Measurements from ENCODE around the gene GALNT16. TPM values are rescaled to one million over a fixed set of nuclear protein-coding genes. Genes with fewer than 3 reads are reported as not detected.

The GALNT16 gene
- total RNA-seq, 1 donor from 2014 or later, result 3.5 TPM

DNA sequence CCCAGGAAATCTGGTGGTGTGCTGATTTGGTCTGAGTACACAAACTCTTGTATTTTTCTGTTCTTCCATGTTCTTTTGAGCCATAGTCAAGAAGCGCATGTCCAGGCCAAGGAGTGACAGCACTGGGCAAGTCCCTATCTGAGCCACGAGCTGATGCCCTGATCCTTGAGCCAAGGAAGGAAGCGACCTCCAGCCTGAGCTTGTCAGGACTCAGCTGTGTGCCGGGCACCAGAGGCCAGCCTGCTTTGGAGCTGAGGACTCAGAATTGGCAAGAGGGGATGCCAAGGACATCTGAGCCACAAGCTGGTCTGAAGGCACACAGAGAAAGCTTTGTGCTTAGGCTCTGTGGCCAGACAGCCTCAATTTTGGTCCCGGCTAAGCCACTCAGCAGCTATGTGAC, 52.6 kb downstream of the GALNT16 start:
- peaks cover 9% of the 10 kb centered on the region for H3F3A ChIP-seq (ENCODE audit: low read depth)
- TF ChIP-seq EZH2 (IDR thresholded peaks at IDR 0.05) (no peak), CTCF (IDR thresholded peaks at IDR 0.05) (no peak), EZH2phosphoT487 (IDR thresholded peaks at IDR 0.05) (no peak)
- no peaks in the 10 kb centered on the region for H4K20me1 ChIP-seq (ENCODE audit: low read depth)
- H3K4me3 ChIP-seq, result no peak overlapping the region
- peaks cover 4% of the 10 kb centered on the region for H3K27me3 Mint-ChIP-seq (ENCODE audit: insufficient read depth, low read depth)
- H3K27ac Mint-ChIP-seq, result no peak overlapping the region
- H3K36me3 Mint-ChIP-seq, result peaks cover 6% of the 10 kb centered on the region
- H2AFZ ChIP-seq (replicated peaks), result no peak overlapping the region
- H3K36me3 ChIP-seq, result no peaks in the 10 kb centered on the region
- no peaks in the 10 kb centered on the region for H3K9me3 Mint-ChIP-seq
- no peak overlapping the region for H3K4me2 ChIP-seq
- H3K9ac ChIP-seq, result no peak overlapping the region
- no peak overlapping the region for H3K27ac ChIP-seq
- H3K27me3 ChIP-seq, result no peaks in the 10 kb centered on the region
- peaks cover 10% of the 10 kb centered on the region for H3K4me1 ChIP-seq
- peaks cover 24% of the 10 kb centered on the region for H3K4me1 Mint-ChIP-seq
- H3K79me2 ChIP-seq (ENCODE audit: low read depth), result no peaks in the 10 kb centered on the region
- DNase-seq (ENCODE audit: low spot score), result no peak
- H3K4me3 Mint-ChIP-seq, result no peak overlapping the region
- H3K9me3 ChIP-seq (ENCODE audit: low read depth), result no peaks in the 10 kb centered on the region

DNA sequence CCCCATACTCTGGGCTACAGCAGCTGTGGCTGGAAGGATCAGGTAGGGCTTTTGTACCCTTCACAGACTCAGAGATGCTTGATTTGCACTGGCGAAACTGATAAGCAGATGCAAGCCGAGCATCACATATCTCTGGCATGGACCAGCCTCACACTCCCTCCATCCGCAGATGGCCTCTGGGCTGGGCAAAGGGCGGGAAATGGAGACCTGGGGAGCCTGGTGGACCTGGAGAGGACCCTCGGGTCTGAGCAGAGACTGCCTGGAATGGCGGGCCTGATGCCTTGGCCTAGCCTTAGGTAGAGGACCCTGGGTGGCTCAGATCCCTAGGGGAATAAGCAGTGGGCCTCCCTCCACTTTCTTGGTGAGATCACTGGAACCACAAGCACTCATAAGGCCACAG, 53.2 kb downstream of the GALNT16 start:
- TF ChIP-seq EZH2 (IDR thresholded peaks at IDR 0.05) (no peak), EZH2phosphoT487 (IDR thresholded peaks at IDR 0.05) (no peak), CTCF (IDR thresholded peaks at IDR 0.05) (no peak)
- H3K9ac ChIP-seq, result no peak overlapping the region
- Mint-ChIP-seq H3K4me1 (peaks cover 24% of the 10 kb centered on the region), H3K4me3 (no peak overlapping the region), H3K27ac (peak overlapping the region; percentile 74), H3K27me3 (ENCODE audit: insufficient read depth, low read depth) (peaks cover 4% of the 10 kb centered on the region), H3K9me3 (no peaks in the 10 kb centered on the region), H3K36me3 (peaks cover 6% of the 10 kb centered on the region)
- H4K20me1 ChIP-seq (ENCODE audit: low read depth), result no peaks in the 10 kb centered on the region
- H3K36me3 ChIP-seq, result no peaks in the 10 kb centered on the region
- no peak overlapping the region for H3K27ac ChIP-seq
- DNase-seq (ENCODE audit: low spot score), result no peak
- H3K27me3 ChIP-seq, result no peaks in the 10 kb centered on the region
- H3K4me3 ChIP-seq, result no peak overlapping the region
- no peaks in the 10 kb centered on the region for H3K79me2 ChIP-seq (ENCODE audit: low read depth)
- no peak overlapping the region for H2AFZ ChIP-seq (replicated peaks)
- H3K9me3 ChIP-seq (ENCODE audit: low read depth), result no peaks in the 10 kb centered on the region
- H3F3A ChIP-seq (ENCODE audit: low read depth), result peaks cover 9% of the 10 kb centered on the region
- no peak overlapping the region for H3K4me2 ChIP-seq
- H3K4me1 ChIP-seq, result peaks cover 10% of the 10 kb centered on the region

DNA sequence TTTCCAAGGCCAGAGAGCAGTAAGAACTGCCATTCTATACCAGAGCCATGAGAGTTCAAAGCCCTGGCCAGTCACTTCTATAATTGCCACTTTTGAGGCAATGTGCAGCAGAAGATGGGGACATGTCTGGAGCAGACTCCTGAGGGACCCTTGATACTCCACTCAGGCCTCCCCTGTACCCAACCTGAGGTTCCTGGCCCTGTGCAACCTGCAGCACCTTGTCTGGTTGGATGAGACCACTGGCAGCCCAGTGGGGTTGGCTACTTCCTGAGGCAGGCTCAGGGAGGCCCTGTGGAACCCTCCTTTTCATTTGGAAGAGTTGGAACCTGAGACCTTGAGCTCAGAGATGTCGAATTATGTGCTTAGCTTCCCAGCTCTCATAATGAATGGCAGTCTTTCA, 54.4 kb downstream of the GALNT16 start:
- Histone ChIP-seq H3K79me2 (ENCODE audit: low read depth) (no peaks in the 10 kb centered on the region), H3K9ac (no peak overlapping the region), H4K20me1 (ENCODE audit: low read depth) (no peaks in the 10 kb centered on the region), H3K4me2 (no peak overlapping the region), H3K27me3 (no peaks in the 10 kb centered on the region), H3K36me3 (no peaks in the 10 kb centered on the region), H3K27ac (no peak overlapping the region), H3K4me1 (peaks cover 10% of the 10 kb centered on the region), H3F3A (ENCODE audit: low read depth) (peaks cover 9% of the 10 kb centered on the region), H2AFZ (replicated peaks) (no peak overlapping the region), H3K4me3 (no peak overlapping the region), H3K9me3 (ENCODE audit: low read depth) (no peaks in the 10 kb centered on the region)
- no peak overlapping the region for H3K27ac Mint-ChIP-seq
- no peaks in the 10 kb centered on the region for H3K9me3 Mint-ChIP-seq
- peaks cover 6% of the 10 kb centered on the region for H3K36me3 Mint-ChIP-seq
- peaks cover 24% of the 10 kb centered on the region for H3K4me1 Mint-ChIP-seq
- TF ChIP-seq EZH2phosphoT487 (IDR thresholded peaks at IDR 0.05) (no peak), CTCF (IDR thresholded peaks at IDR 0.05) (no peak), EZH2 (IDR thresholded peaks at IDR 0.05) (no peak)
- H3K27me3 Mint-ChIP-seq (ENCODE audit: insufficient read depth, low read depth), result peaks cover 4% of the 10 kb centered on the region
- no peak overlapping the region for H3K4me3 Mint-ChIP-seq
- DNase-seq (ENCODE audit: low spot score), result no peak
